ENCODE measurements around the gene LMX1A.

LMX1A gene

GRCh38 chr1:165365341-165365740 is 8.8 kb upstream of the LMX1A start:
- no peak for DNase-seq

- DNase-seq, result no peak
Observed at GRCh38 chr1:165364568-165365133, 8.1 kb upstream of the LMX1A start.

GRCh38 chr1:165356876-165357275 is 361 bp upstream of the LMX1A start:
- DNase-seq, result no peak

- DNase-seq, result no peak
Observed at GRCh38 chr1:165355139-165355976, 1.2 kb downstream of the LMX1A start.

GRCh38 chr1:165354739-165355138 is 1.8 kb downstream of the LMX1A start:
- no peak for DNase-seq

GRCh38 chr1:165353731-165354671 is 2.5 kb downstream of the LMX1A start:
- no peak for DNase-seq

GRCh38 chr1:165352442-165353293 is 3.8 kb downstream of the LMX1A start:
- DNase-seq, result no peak

GRCh38 chr1:165351863-165352441 is 4.6 kb downstream of the LMX1A start:
- no peak for DNase-seq

GRCh38 chr1:165350840-165351239 is 5.7 kb downstream of the LMX1A start:
- no peak for DNase-seq

GRCh38 chr1:165345502-165345901 is 11.0 kb downstream of the LMX1A start:
- no peak for DNase-seq

- DNase-seq, result no peak
Observed at GRCh38 chr1:165344736-165345135, 11.8 kb downstream of the LMX1A start.

GRCh38 chr1:165344198-165344597 is 12.3 kb downstream of the LMX1A start:
- no peak for DNase-seq

GRCh38 chr1:165342587-165342986 is 13.9 kb downstream of the LMX1A start:
- no peak for DNase-seq

GRCh38 chr1:165342168-165342567 is 14.3 kb downstream of the LMX1A start:
- DNase-seq, result no peak

GRCh38 chr1:165339164-165339563 is 17.4 kb downstream of the LMX1A start:
- no peak for DNase-seq

GRCh38 chr1:165330483-165330882 is 26.0 kb downstream of the LMX1A start:
- no peak for DNase-seq

GRCh38 chr1:165329104-165329503 is 27.4 kb downstream of the LMX1A start:
- DNase-seq, result no peak

- DNase-seq, result no peak
Observed at GRCh38 chr1:165328136-165328535, 28.4 kb downstream of the LMX1A start.

- DNase-seq, result no peak
Observed at GRCh38 chr1:165327538-165327937, 29.0 kb downstream of the LMX1A start.

GRCh38 chr1:165325460-165326203 is 30.9 kb downstream of the LMX1A start:
- no peak for DNase-seq

GRCh38 chr1:165324050-165324449 is 32.5 kb downstream of the LMX1A start:
- no peak for DNase-seq

All from stimulated activated CD4-positive, alpha-beta T cell treated with anti-CD3 and anti-CD28 coated beads, Interleukin-4, amount 100 ng/mL, for 4 hours (primary cell).